Thyroid gland (tissue), 4 donors: ENCODE results near the gene TOE1. TPM values are rescaled to one million over a fixed set of nuclear protein-coding genes. Genes with fewer than 3 reads are reported as not detected.
"Not testable (repeated sequence)": the region's sequence is repeated elsewhere in the genome, so short reads cannot be mapped to it uniquely, and the experiment has no call there.

ENCODE experiments used
- DNase-seq, 2 donors: peaks; one replicate each; pipeline ENCODE4 v3.0.0-alpha.2; 2019
- H3K27ac ChIP-seq, 3 donors: fragments of 200-600 bp; sonication (generic); 1 replicate in 2 of 3; 2 replicates in 1 of 3; pipeline ENCODE4 v1.5.1; 2016 to 2019; ENCODE audit warnings: mild to moderate bottlenecking in 1 of 3, moderate library complexity in 1 of 3
- H3K27me3 ChIP-seq: fragments of 200-600 bp; sonication (generic); one replicate; pipeline ENCODE4 v1.5.1; 2019
- H3K36me3 ChIP-seq, 2 donors: fragments of 200-600 bp; sonication (generic); one replicate each; pipeline ENCODE4 v1.5.1; 2016 to 2019
- H3K4me1 ChIP-seq, 2 donors: fragments of 200-600 bp; sonication (generic); one replicate each; pipeline ENCODE4 v1.5.1; 2017 to 2019
- H3K4me3 ChIP-seq, 3 donors: fragments of 200-600 bp; sonication (generic); replicated peaks in 1 of 3; 1 replicate in 2 of 3; 2 replicates in 1 of 3; pipeline ENCODE4 v1.5.1; 2016; ENCODE audit warnings: mild to moderate bottlenecking in 1 of 3
- H3K9me3 ChIP-seq: fragments of 200-600 bp; sonication (generic); one replicate; pipeline ENCODE4 v1.5.1; 2017
- POLR2A ChIP-seq, 2 donors: fragments of 450-650 bp; IDR thresholded peaks; one replicate each; pipeline ENCODE4 v1.6.1; 2017; ENCODE audit warnings: antibody characterized with exemption in 2 of 2, mild to moderate bottlenecking in 2 of 2, moderate library complexity in 1 of 2
- WGBS, 2 donors: methylation state at CpG; one replicate each; pipeline ENCODE4 v1.1.5; 2017; 5-methylcytosine and 5-hydroxymethylcytosine counted together
- intact Hi-C: fragments of 100-400 bp; cut with DNase I; formaldehyde crosslinking; loops from one replicate; pipeline ENCODE4 v1.15.1; 2023
- total RNA-seq, 4 donors: library from RNA; depleted of rRNA; stranded (reverse); fragments of >200 nt; gene quantifications; one replicate each; pipeline ENCODE4 v1.2.3, GENCODE V29; 2016
- TF ChIP-seq, protein P1 (sequence below), 6 experiments: fragments of 200-600 bp in 3 of 6; fragments of 450-650 bp in 3 of 6; sonication (generic) in 3 of 6; IDR thresholded peaks; one replicate each; pipeline ENCODE4 v1.5.1; 2016 to 2019; ENCODE audit warnings: antibody characterized with exemption in 6 of 6, mild to moderate bottlenecking in 2 of 6, inconsistent platforms in 1 of 6, moderate library complexity in 1 of 6

The TOE1 gene
- total RNA-seq, result 10 to 100 TPM; 15.7 to 19.8 (median 17.8) TPM

- no peaks in the 10 kb centered on the region for H3K27me3 ChIP-seq
- H3K4me1 ChIP-seq, result peaks cover 18 to 23% of the 10 kb centered on the region in 2 donors
- intact Hi-C loops, result no loop called here
- H3K9me3 ChIP-seq, result no peaks in the 10 kb centered on the region
- WGBS, 2 donors, result 2% methylated on average over 20 to 22 of the region's 70 CpGs
- H3K36me3 ChIP-seq, result peaks cover 24 to 28% of the 10 kb centered on the region in 2 donors
- peak; percentile 94 to 95 for DNase-seq
- peak; percentile 20 to 78 for TF ChIP-seq POLR2A (IDR thresholded peaks at IDR 0.05)
- TF ChIP-seq, protein P1, sequence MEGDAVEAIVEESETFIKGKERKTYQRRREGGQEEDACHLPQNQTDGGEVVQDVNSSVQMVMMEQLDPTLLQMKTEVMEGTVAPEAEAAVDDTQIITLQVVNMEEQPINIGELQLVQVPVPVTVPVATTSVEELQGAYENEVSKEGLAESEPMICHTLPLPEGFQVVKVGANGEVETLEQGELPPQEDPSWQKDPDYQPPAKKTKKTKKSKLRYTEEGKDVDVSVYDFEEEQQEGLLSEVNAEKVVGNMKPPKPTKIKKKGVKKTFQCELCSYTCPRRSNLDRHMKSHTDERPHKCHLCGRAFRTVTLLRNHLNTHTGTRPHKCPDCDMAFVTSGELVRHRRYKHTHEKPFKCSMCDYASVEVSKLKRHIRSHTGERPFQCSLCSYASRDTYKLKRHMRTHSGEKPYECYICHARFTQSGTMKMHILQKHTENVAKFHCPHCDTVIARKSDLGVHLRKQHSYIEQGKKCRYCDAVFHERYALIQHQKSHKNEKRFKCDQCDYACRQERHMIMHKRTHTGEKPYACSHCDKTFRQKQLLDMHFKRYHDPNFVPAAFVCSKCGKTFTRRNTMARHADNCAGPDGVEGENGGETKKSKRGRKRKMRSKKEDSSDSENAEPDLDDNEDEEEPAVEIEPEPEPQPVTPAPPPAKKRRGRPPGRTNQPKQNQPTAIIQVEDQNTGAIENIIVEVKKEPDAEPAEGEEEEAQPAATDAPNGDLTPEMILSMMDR (IDR thresholded peaks at IDR 0.05), result peak in 1 of 6 experiments; percentile 12
- peak within 1 kb of the TSS; percentile 63 to 78 (median 74) for H3K4me3 ChIP-seq
- peak within 1 kb of the TSS; percentile 93 to 96 (median 94) for H3K27ac ChIP-seq
Measured at GRCh38 chr1:45339789-45340558, at the start of gene TOE1, which contains the start of gene MUTYH. Gene TOE1, plus strand, starts transcription at chr1:45340170. Its CDS starts 83 bp downstream, at chr1:45340253. Gene MUTYH, minus strand, starts transcription at chr1:45340440. Its CDS starts 5,935 bp downstream, at chr1:45334505.

DNA sequence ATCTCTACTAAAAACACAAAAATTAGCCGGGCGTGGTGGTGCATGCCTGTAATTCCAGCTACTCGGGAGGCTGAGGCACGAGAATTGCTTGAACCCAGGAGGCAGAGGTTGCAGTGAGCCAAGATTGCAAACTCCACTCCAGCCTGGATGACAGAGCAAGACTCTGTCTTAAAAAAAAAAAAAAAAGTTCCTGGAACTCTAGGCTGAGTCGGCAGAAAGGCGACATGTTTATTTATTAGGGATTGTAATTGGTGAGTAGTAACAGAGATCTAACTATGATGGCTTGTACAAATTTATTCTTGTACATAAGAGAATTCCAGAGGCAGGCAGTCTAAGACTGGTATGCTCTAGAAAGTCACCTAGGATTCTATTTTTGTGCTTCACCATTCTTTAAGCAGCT lies 49.0 kb upstream of the TOE1 start:
- 84 to 88% methylated on average over 6 of the region's 6 CpGs for WGBS, 2 donors

DNA sequence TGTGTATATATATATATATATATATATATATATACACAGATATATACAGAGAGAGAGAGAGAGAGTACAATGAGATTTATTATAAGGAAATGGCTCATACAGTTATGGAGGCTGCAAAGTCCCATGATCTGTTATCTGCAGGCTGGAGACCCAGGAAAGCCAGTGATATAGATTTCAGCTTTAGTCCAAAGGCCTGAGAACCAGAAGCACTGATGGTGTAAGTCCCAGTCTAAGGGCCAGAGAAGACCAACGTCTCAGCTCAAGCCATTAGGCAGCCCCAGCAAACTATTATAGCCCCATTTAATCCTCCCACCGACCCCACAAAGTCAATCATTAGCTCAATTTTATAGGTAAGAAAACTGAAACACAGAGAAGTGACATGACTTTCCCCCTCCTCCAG lies 48.3 kb upstream of the TOE1 start:
- intact Hi-C loops, result no loop called here
- H3K4me3 ChIP-seq, result no peak overlapping the region
- WGBS, 2 donors, result 83 to 94% methylated on average over 2 of the region's 2 CpGs
- TF ChIP-seq, protein P1 (IDR thresholded peaks at IDR 0.05), result no peak
- no peak for TF ChIP-seq POLR2A (IDR thresholded peaks at IDR 0.05)
- H3K27ac ChIP-seq, result no peak overlapping the region
- H3K9me3 ChIP-seq, result no peaks in the 10 kb centered on the region
- H3K27me3 ChIP-seq, result no peaks in the 10 kb centered on the region
- H3K4me1 ChIP-seq, result no peaks in the 10 kb centered on the region
- no peak for DNase-seq
- no peaks in the 10 kb centered on the region for H3K36me3 ChIP-seq

More for the DNA sequence above, 49.0 kb upstream of the TOE1 start:
- H3K4me1 ChIP-seq, H3K27ac ChIP-seq, DNase-seq, H3K4me3 ChIP-seq, H3K36me3 ChIP-seq, H3K27me3 ChIP-seq, intact Hi-C loops, H3K9me3 ChIP-seq: not testable (repeated sequence)

DNA sequence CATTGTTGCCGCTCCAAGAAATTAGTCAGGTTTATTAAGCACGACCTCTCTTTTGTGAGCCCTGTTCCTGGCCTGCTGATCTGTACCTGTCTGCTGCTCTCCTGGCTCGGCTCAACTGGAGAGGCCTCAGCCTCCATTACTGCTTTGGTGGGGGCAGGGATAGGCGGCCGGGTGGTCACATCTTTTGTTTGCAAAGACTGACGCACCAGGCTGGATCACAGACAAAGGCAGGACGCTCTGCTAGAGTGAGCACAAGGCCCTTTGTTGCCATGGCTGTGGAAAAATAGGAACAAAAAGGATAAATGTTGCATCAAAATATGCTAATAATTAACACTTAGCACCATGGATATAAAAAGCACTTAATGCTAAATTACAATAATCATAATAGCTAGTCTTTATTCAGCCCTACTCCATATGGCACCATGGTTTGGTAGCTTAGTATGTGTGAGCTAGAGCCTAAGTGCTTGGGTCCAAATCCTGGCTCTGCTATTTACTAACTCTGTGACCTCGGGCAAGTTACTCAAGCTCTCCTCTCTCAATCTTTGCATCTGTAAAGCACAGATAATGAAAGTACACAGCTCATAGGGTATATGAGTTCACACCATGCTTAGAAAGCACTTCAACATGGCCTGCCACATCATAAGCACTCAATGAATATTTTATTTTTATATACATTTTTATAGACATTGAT lies 42.2 kb upstream of the TOE1 start:
- TF ChIP-seq POLR2A (IDR thresholded peaks at IDR 0.05), result no peak
- TF ChIP-seq, protein P1 (IDR thresholded peaks at IDR 0.05), result no peak
- no peaks in the 10 kb centered on the region for H3K36me3 ChIP-seq
- no peaks in the 10 kb centered on the region for H3K9me3 ChIP-seq
- intact Hi-C loops, result loop anchor here (2.0 to 5.0 kb wide), 2 partner anchors 279 to 461 kb away; no protein-coding TSS in a partner anchor
- H3K4me1 ChIP-seq, result peaks cover 0 to 6% of the 10 kb centered on the region in 2 donors
- no peak overlapping the region for H3K27ac ChIP-seq
- H3K27me3 ChIP-seq, result no peaks in the 10 kb centered on the region
- no peak for DNase-seq
- WGBS, 2 donors, result 65 to 71% methylated on average over 8 of the region's 8 CpGs
- H3K4me3 ChIP-seq, result no peak overlapping the region

DNA sequence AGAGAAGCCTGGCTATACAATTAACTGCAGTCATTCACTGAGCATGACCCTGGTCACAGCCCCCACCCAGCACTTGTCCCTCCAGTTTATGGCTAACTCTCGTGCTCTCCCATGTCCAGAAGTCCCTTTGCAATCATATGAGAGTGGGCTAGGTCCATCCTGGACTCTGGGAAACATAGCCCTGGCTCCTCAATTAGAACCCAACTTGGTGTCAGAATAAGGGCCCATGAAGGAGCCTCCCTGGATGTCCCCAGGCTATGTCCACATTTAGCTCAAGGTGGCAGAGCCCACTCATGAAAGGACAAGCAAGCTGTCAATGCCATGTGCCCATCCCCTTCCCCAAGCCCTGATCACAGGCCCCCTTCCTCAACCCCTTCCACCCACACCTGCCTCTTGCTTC lies 40.7 kb upstream of the TOE1 start:
- Histone ChIP-seq H3K36me3 (no peaks in the 10 kb centered on the region), H3K9me3 (no peaks in the 10 kb centered on the region), H3K4me3 (no peak overlapping the region), H3K27ac (no peak overlapping the region), H3K27me3 (no peaks in the 10 kb centered on the region), H3K4me1 (peaks cover under 1 to 9% of the 10 kb centered on the region in 2 donors)
- no peak for DNase-seq
- no peak for TF ChIP-seq POLR2A (IDR thresholded peaks at IDR 0.05)
- TF ChIP-seq, protein P1 (IDR thresholded peaks at IDR 0.05), result no peak
- intact Hi-C loops, result loop anchor here (5.0 kb wide), 1 partner anchor 462 kb away; no protein-coding TSS in a partner anchor
- 90 to 93% methylated on average over 1 of the region's 1 CpG for WGBS, 2 donors
